Measurements from ENCODE around the gene EPHB4. TPM values are rescaled to one million over a fixed set of nuclear protein-coding genes. Genes with fewer than 3 reads are reported as not detected.

EPHB4 gene
- polyA plus RNA-seq, 1 experiment: 30.5 TPM

DNA sequence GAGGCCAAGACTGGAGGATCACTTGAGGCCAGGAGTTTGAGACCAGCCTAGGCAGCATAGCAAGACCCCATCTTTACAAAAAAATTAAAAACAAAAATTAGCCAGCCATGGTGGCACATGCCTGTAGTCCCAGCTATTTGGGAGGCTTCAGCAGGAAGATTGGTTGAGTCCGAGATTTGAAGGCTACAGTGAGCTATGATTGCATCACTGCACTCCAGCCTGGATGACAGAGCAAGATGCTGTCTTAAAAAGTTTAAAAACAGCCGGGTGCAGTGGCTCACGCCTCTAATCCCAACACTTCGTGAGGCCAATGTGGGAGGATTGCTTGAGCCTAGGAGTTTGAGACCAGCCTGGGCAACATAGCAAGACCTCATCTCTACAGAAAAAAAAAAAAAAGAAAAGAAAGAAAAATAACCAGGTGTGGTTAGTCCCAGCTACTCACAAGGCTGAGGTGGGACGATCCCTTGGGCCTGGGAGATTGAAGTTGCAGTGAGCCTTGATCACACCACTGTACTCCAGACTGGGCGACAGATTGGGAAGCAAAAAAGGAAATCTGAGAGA is 49.2 kb downstream of the EPHB4 start:
- POLR2A ChIA-PET: no interaction called here
- TF ChIP-seq, protein P1, sequence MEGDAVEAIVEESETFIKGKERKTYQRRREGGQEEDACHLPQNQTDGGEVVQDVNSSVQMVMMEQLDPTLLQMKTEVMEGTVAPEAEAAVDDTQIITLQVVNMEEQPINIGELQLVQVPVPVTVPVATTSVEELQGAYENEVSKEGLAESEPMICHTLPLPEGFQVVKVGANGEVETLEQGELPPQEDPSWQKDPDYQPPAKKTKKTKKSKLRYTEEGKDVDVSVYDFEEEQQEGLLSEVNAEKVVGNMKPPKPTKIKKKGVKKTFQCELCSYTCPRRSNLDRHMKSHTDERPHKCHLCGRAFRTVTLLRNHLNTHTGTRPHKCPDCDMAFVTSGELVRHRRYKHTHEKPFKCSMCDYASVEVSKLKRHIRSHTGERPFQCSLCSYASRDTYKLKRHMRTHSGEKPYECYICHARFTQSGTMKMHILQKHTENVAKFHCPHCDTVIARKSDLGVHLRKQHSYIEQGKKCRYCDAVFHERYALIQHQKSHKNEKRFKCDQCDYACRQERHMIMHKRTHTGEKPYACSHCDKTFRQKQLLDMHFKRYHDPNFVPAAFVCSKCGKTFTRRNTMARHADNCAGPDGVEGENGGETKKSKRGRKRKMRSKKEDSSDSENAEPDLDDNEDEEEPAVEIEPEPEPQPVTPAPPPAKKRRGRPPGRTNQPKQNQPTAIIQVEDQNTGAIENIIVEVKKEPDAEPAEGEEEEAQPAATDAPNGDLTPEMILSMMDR (IDR thresholded peaks at IDR 0.05; ENCODE audit: insufficient read depth, low read depth, low read length): no peak
- DNase-seq (ENCODE audit: low read depth): no peak
- CTCF ChIA-PET: interaction anchor here (1.1 to 1.8 kb wide), 6 partner anchors 10 to 74 kb away, joined by 3 to 6 read pairs (median 4); partner anchors contain the start of gene SLC12A9
- H3K36me3 ChIP-seq (ENCODE audit: control insufficient read depth, insufficient read depth, low read length): no peaks in the 10 kb centered on the region
- H3K4me3 ChIP-seq (ENCODE audit: low read depth, low read length): no peak overlapping the region
- peaks cover 4% of the 10 kb centered on the region for H3K27me3 ChIP-seq (ENCODE audit: control insufficient read depth, insufficient read depth, low read length)

GRCh38 chr7:100773491-100773890 is 53.8 kb downstream of the EPHB4 start:
- DNase-seq (ENCODE audit: low read depth): no peak
- TF ChIP-seq, protein P1 (IDR thresholded peaks at IDR 0.05; ENCODE audit: insufficient read depth, low read depth, low read length): no peak
- Histone ChIP-seq H3K36me3 (ENCODE audit: control insufficient read depth, insufficient read depth, low read length) (no peaks in the 10 kb centered on the region), H3K27me3 (ENCODE audit: control insufficient read depth, insufficient read depth, low read length) (peaks cover 6% of the 10 kb centered on the region), H3K4me3 (ENCODE audit: low read depth, low read length) (no peak overlapping the region)
- POLR2A ChIA-PET: no interaction called here
- CTCF ChIA-PET: interaction anchor here (1.5 kb wide), 1 partner anchor 48 kb away, joined by 5 read pairs; no protein-coding TSS in a partner anchor

DNA sequence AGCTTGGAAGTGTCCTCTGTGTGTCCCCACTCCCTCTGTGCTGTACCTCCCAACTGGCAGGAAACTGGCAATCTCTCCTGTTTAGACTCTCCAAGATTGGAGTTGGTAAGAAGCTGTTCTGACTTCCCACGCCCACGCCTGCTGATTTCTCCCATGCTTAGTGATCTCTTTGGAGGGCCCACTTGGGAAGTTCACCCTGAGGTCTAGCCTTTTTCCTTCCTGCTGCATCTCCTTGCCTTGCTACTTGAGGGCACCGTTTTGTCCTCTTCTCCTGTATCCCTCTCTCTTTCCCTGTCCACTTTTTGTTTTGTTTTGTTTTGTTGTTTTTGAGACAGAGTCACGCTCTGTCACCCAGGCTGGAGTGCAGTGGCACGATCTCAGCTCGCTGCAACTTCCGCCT is 58.5 kb downstream of the EPHB4 start:
- no peaks in the 10 kb centered on the region for H3K36me3 ChIP-seq (ENCODE audit: control insufficient read depth, insufficient read depth, low read length)
- peaks cover 10% of the 10 kb centered on the region for H3K27me3 ChIP-seq (ENCODE audit: control insufficient read depth, insufficient read depth, low read length)
- no peak overlapping the region for H3K4me3 ChIP-seq (ENCODE audit: low read depth, low read length)
- CTCF ChIA-PET: interaction anchor here (1.2 kb wide), 1 partner anchor 9 kb away, joined by 5 read pairs; no protein-coding TSS in a partner anchor
- no peak for DNase-seq (ENCODE audit: low read depth)
- TF ChIP-seq, protein P1 (IDR thresholded peaks at IDR 0.05; ENCODE audit: insufficient read depth, low read depth, low read length): no peak
- POLR2A ChIA-PET: no interaction called here

GRCh38 chr7:100765250-100765649 is 62.1 kb downstream of the EPHB4 start:
- Histone ChIP-seq H3K4me3 (ENCODE audit: low read depth, low read length) (no peak overlapping the region), H3K27me3 (ENCODE audit: control insufficient read depth, insufficient read depth, low read length) (peaks cover 14% of the 10 kb centered on the region), H3K36me3 (ENCODE audit: control insufficient read depth, insufficient read depth, low read length) (no peaks in the 10 kb centered on the region)
- TF ChIP-seq, protein P1 (IDR thresholded peaks at IDR 0.05; ENCODE audit: insufficient read depth, low read depth, low read length): no peak
- ChIA-PET CTCF (interaction anchor here (1.0 to 2.0 kb wide), 2 partner anchors 39 to 60 kb away, joined by 5 to 6 read pairs; no protein-coding TSS in a partner anchor), POLR2A (no interaction called here)
- no peak for DNase-seq (ENCODE audit: low read depth)

GRCh38 chr7:100764841-100765240 is 62.5 kb downstream of the EPHB4 start:
- H3K4me3 ChIP-seq (ENCODE audit: low read depth, low read length): no peak overlapping the region
- H3K36me3 ChIP-seq (ENCODE audit: control insufficient read depth, insufficient read depth, low read length): no peaks in the 10 kb centered on the region
- ChIA-PET CTCF (interaction anchor here (0.6 to 2.0 kb wide), 4 partner anchors 34 to 295 kb away, joined by 3 to 6 read pairs (median 4); no protein-coding TSS in a partner anchor), POLR2A (no interaction called here)
- peaks cover 15% of the 10 kb centered on the region for H3K27me3 ChIP-seq (ENCODE audit: control insufficient read depth, insufficient read depth, low read length)
- TF ChIP-seq, protein P1 (IDR thresholded peaks at IDR 0.05; ENCODE audit: insufficient read depth, low read depth, low read length): no peak
- no peak for DNase-seq (ENCODE audit: low read depth)
